Stimulated activated CD4-positive, alpha-beta T cell treated with anti-CD3 and anti-CD28 coated beads, Interleukin-1b, Interleukin-23, amount 100 ng/mL, for 1 hour (primary cell): ENCODE data around the gene PPP1R12B.
"Not testable (repeated sequence)": the region's sequence is repeated elsewhere in the genome, so short reads cannot be mapped to it uniquely, and the experiment has no call there.

Experiments
- DNase-seq, 2 donors: peaks; one replicate each; pipeline ENCODE4 v3.0.0-alpha.2; 2020; ENCODE audit warnings: low read depth in 2 of 2

PPP1R12B gene

DNA sequence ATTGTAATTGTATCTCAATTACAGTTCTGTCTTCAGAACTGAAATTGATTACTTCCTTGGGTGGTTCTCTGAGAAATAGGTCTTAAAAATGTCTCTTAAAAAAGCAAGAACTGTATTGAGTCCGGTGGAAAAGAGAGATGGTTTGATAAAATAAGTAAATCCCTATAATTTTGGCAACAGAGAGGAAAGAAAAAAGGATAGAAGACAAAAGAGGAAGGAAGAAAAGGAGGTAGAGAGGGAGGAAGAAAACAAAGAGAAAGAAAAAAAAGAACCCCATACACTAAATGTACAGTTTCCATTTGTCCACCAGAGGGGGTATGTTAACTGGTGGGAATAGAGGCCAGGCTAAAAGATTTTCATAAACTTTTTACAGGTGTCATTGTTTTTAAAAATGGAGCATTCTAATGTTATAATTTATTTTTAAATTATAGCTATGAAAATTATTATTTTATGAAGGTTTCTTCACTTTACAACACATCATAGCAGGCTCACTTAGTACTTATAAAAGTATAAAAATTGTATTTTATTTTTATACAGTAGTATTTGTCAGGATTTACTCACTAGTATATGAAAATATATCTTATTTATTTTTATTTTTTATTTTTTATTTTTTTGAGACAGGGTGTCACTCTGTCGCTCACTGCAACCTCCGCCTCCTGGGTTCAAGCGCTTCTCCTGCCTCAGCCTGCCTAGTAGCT is 4.7 kb upstream of the PPP1R12B start:
- DNase-seq, result no peak

DNA sequence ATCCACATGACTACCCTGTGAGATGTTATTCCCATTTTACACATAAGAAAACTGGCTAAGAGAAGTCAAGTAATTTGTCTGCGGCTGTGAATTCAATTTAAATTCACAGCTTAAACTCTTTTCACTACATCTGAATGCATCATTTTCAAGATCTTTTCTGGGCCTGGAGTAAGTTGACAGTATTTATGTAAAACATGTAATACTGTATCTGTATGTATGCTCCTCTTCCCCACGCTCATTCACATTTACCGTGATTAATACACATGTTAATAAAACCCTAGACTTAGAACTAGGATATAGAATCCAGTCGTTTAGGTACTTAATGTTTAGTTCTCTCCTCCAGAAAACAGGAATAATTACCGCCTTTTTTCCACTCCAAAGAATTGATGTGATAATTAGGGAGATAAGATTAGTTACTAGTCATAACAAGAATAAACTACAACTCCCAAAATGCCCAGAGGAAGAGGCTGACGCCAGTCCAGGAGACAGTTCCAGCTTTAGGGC is 442 bp upstream of the PPP1R12B start:
- no peak for DNase-seq

DNA sequence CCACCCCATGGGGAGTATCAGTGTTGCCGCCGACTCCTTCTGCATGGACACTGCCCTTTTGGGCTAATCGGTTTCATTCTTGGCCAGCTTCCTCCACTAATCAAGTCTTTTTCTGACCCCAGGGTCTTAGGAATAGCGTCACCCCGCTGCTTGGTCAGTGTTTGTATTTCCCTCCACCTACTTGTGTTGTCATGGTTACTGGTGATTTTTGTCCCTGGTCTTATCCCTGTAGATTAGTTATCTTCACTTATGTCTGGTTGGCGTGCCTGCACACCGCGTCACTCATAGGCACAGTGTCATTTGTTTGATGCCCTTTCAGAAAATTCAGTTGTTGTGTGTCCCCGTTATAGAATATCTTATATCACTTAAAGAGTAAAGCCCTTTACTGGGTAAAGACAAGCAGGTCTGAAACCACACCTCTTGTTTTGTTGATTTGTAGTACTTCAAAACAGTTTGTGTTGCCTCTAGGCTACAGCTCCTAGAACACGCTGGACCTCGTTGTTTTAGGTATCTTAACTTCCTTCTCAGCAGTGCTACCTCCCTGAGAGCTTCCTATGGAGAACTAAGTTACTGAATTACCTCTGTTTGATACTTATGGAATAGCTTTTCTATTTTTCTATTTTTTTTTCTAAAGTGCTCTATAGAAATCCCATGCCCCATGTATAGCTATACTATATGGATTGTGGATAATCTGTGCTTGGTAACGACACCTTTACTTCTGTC is 868 bp downstream of the PPP1R12B start:
- no peak for DNase-seq

DNA sequence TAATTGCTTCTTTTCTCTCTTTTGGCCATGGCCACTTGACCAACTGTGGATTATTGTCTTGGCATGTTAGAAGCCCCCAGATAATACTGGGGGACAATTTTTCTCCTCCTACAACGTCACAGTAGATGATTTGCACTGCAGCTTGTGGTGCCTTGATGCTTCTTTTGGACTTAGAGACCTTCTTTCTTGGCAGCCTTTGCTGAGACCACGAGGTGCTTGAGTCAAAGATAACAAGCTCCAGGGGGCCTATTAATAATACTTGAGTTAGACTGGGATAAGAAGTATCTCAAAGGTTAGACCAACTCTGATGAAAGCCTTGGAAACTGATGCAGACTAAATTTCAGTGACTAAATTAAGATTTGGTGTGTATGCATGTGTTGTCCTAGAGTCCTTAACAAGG is 3.2 kb downstream of the PPP1R12B start:
- DNase-seq, result no peak

DNA sequence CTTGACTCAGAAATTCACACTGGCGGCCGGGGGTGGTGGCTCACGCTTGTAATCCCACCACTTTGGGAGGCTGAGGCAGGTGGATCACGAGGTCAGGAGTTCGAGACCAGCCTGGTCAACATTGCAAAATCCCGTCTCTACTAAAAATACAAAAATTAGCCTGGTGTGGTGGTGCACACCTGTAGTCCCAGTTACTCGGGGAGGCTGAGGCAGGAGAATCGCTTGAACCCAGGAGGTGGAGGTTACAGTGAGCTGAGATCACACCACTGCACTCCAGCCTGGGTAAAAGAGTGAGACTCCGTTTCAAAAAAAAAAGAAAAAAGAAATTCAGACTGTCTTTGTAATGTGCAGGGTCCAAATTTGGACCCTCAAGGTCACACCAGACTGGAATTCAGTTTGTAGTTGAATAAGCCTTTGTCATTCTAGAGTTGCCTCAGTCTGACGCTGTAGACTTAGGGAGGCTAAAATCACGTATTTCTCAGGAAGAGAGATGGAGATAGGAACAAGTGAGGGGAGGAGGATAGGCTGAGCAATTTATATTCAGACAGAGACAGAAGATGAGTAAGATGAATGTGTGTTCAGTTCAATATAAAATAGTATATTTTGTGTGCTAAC is 4.2 kb downstream of the PPP1R12B start:
- not testable (repeated sequence) for DNase-seq

DNA sequence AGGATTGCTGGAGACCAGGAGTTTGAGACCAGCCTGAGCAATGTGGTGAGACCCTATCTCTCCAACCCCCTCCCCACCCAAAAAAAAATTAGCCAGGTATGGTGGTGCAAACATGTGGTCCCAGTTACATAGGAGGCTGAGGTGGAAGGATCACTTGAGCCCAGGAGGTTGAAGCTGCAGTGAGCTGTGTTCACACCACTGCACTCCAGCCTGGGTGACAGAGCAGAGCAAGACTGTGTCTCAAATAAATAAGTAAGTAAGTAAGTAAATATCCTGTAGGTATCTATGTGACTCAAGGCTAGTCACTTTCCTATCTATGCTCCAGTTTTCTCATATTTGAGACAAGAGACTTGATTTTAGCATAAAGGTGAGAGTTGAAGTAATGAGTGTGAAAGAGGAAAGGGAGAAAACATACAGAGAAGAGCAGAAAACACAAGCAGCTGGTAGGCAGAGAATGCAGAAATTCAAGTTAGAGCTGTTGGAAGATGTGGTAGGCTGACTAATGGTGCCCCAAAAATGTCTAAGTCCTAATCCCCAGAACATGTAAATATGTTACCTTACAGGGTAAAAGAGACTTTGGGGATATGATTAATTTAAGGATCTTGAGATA is 7.5 kb downstream of the PPP1R12B start:
- no peak for DNase-seq

DNA sequence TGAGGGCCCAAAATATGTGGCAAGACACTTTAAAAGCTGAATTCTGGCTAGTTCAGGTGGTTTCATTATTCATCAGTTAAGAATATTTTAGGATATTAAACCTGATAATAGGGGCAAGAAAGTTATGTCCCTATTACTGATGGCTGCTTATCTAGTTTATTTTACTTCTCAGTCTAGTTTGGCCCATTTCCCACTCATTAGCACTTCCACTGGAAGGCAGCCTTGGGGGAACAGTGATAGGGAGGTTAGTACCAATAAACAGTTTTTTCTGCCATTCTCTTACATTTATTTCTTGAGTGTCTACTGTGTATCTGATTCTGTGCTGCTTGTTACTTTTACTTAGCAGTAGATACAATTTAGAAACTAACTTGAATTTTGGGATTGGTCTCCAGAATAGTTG is 9.0 kb downstream of the PPP1R12B start:
- no peak for DNase-seq

DNA sequence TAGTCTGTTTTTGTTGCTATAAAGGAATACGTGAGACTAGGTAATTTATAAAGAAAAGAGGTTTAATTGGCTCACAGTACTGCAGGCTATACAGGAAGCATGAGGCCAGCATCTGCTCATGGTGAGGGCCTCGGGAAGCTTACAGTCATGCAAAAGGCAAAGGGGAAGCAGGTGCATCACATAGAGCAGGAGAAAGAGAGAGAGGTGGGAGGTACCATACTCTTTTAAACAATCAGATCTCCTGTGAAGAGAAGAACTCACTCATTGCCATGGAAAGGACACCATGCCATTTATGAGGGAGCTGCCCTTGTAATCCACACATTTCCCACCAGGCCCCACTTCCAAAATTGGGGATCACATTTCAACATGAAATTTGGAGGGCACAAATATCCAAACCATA is 12.7 kb downstream of the PPP1R12B start:
- no peak for DNase-seq

DNA sequence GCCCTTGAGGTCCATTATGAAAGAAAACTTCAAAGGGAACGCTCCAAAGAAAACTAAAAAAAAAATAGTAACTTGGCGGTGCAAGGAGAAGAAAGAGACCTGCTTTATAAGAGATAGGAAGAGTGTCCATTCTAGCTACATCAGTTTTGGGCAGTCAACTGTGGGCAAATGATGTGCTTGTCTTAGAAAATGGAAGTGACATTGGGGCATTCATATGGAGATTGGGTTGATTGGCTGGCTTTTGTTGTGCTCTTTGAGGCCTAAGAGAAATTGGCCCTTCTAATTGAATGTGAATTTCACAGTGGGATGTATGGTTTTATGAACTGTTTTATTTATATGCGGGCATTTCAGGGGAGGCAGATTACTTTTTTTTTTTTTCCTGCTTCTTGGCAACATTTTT is 13.2 kb downstream of the PPP1R12B start:
- DNase-seq, result no peak

DNA sequence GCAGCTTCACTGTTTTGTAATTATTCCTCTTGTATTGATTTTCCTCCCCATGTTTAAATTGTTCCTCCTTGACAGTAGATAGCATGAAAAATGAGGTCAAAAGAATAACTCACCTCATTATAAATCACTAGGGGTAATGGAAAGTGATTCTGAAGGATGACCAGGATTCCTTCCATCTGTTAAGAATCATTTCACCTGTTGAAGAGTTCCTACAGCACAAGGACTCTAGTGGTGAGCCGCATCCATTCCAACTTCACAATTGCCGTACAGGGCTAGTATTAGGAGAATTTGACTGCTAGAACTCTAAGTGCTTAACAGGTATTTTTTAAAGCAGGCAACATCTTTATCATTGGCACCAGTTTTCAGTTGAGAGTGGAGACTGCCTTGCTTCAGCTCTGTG is 13.7 kb downstream of the PPP1R12B start:
- no peak for DNase-seq

DNA sequence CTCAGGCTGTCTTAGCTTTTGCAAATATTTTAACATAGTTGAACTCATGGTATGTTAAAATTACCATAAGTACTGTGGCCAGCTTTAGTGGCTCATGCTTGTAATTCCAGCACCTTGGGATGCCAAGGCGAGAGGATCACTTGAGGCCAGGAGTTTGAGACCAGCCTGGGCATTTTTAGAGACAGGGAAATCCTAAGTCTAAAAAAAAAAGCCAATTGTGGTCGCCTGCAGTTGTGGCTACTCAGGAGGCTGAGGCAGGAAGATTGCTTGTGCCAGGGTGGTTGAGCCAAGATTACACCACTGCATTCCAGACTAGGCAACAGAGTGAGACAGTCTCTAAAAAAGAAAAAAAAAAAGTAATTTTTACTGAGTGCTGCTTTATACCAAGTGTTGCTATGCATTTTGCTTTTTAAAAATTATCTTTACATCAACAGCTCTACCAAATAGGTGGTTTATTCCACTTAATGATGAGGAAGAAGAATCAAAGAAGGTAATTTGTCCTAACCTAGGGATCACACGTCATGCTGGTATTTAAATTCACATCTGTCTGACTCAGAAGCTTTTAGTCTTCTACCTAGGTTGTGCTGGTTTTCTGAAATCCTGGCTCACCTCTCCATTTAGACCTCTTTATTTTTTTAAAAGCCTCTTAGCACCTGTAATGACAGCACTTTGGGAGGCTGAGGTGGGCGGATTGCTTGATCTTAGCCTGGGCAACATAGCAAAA is 16.8 kb downstream of the PPP1R12B start:
- no peak for DNase-seq

DNA sequence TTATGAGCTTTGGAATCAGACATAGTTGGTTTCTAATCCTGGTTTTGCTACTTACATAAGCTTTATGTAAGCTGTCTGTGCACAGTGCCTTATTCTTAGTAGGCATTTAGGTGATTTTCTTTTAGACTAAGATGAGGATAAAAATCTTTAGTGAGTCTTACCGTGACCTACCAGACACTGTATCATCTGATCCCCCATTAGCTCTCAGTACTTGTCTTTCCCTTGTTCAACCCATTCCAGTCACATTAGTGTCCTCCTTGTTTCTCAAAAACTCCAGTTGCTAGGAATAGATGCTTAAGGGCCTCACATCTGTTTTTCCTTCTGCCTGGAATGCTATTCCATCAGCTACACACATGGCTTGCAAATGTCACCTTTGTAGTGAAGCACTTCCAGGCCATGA is 18.8 kb downstream of the PPP1R12B start:
- no peak for DNase-seq

DNA sequence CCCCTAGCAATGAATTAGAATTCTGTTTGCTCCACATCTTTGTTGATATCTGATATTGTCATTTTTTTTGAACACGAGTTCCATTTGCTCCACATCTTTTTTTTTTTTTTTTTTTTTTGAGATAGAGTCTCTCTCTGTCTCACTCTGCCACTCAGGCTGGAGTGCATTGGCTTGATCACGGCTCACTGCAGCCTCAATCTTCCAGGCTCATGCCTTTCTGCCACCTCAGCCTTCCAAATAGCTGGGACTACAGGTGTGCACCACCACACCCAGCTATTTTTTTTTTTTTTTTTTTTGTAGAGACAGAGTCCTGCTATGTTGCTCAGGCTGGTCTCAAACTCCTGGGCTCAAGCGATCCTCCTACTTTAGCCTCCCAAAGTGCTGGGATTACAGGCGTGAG is 22.4 kb downstream of the PPP1R12B start:
- DNase-seq, result not testable (repeated sequence)

DNA sequence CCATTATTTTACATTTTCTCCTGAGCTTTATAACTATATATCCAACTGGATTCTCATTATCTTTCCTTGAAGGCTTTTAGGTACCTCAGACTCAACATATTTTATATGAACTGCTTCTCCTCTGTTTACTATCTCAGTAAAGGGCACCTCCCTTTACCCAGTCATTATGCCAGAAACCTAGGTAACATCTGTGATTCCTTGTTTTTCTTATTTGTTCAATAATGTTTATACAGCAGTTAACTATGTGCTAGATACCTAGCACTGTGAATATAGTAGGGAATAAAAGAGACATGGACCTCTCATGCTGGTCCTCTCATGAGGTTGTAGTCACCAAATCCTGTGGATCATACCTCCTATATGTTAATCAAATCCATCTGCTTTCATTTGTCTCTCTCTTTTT is 25.6 kb downstream of the PPP1R12B start:
- no peak for DNase-seq

DNA sequence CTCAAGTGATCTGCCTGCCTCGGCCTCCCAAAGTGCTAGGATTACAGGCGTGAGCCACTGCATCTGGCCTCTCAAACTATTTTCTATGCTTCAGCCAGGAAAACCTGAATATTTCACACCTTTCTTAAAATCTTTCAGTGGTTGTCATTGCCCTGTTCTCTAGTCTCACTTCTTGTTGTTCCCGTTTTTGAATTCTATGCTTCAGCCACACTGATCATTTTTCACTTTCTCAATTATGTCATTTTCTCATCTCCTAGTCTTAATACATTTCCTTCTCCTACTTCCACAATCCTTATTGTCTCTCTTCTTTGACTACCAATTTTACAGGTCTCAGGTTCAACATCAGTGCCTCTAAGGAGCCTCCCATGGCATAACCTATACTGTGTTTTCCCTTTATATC is 26.7 kb downstream of the PPP1R12B start:
- DNase-seq, result not testable (repeated sequence)

DNA sequence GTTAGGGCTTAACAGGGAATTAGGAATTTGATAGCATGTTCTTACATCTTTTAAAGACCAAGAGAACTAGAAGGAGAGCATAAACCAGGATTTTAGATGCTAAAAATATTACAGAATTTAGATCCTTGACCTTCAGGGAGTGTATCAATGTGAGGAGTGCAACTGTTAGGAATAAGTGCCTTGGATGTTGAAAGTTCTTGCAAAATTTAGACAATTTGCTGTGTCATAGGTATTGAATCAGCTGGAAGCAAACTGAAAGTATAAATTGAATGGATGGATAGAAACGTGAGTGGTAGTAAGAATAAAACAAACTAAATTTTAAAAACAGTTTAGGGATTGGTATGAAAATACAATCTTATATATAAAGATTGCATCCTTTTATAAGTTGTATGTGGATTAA is 27.7 kb downstream of the PPP1R12B start:
- no peak for DNase-seq

DNA sequence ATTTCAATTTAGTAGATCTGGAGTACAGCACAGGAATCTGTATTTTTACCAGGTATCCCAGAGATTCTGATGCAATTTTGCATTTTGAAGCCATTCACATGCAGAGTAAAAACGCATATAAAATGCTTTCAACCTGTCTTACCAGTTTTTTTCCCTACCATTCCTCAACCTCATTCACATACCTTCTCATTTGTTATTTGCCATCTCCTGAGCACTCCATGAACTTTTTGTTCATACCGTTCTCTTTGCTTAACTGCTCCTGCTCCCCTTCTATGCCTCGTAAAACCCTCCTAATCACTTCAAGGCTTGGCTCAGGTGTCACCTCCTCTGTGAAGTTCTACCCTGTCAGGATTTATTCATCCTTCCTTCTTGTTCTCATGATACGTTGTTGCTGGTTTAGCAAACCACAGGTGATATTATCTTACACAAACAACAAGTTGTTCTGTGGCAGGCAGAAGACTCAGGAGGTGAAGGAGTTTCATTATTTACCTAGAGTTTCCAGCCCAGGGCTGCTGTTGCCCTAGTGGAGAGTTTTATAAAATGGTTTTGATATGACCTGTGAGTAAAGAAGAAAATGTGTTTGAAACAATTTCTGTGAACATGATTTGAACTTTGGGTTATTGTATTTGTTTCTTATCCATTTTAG is 31.5 kb downstream of the PPP1R12B start:
- not testable (repeated sequence) for DNase-seq

DNA sequence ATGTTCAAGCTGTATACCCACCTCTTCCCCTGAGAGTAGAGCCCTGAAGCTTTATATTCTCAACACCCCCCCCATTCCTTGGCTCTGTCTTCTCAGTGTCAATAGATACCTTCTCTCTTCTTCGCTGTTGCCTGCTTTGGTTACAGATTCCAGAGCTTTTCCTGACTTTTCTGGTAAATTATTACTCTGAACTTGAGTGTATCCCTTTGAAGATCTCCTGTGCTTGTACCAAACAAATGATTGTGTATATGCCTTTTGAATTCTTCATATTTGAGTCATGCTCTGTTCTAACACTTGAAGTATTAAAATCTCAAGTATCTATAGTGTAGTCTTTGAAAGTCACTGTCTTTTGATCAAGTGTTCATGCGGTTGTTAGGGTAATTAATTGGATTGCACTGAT is 32.0 kb downstream of the PPP1R12B start:
- not testable (repeated sequence) for DNase-seq

DNA sequence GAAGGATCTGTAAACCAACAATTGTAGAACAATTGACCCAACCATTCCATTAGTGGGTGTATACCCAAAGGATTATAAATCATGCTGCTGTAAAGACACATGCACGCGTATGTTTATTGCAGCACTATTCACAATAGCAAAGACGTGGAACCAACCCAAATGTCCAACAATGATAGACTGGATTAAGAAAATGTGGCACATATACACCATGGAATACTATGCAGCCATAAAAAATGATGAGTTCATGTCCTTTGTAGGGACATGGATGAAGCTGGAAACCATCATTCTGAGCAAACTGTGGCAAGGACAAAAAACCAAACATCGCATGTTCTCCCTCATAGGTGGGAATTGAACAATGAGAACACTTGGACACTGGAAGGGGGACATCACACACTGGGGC is 33.4 kb downstream of the PPP1R12B start:
- DNase-seq, result not testable (repeated sequence)

DNA sequence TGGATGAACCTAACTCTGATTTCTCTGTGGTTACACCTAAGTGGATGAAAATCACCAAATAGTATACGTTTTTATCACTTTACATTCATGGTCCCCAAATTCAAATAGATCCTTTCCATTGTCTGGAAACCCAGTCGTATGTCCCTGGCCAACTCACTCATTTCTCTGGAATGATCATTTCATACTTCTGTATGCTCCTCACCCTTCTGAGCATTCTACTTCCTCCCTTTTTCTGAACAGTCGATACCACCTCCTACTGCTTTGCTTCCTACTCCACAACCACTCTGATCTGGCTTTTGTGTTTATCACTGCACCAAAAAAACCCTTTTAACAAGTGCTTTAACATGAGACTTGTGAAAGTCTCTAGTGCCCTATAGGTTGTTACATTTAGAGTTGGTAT is 47.3 kb downstream of the PPP1R12B start:
- DNase-seq, result not testable (repeated sequence)

DNA sequence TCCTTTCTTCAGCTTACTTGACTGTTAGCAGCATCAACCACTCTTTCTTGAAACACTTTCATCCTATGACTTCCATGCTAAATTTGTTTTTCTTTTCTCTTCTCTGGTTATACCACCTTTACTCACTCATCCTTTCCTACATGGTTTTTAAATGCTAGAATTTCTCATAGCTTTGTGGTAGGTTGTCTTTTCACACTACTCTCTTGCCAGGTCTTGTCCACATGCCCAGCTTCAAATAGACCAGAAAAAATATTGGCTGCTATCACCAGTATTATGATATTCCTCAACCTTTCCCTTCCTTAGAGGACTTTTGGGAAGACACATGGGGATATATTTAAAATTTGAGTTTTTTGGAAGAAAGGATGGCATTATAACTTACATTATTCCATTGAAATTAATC is 48.8 kb downstream of the PPP1R12B start:
- DNase-seq, result no peak
